NCI-H226 (cell line): ENCODE results near the gene HLA-F.

Experiments
- DNase-seq: peaks from one replicate; pipeline ENCODE4 v3.0.0-alpha.2; 2015

Gene HLA-F

DNA sequence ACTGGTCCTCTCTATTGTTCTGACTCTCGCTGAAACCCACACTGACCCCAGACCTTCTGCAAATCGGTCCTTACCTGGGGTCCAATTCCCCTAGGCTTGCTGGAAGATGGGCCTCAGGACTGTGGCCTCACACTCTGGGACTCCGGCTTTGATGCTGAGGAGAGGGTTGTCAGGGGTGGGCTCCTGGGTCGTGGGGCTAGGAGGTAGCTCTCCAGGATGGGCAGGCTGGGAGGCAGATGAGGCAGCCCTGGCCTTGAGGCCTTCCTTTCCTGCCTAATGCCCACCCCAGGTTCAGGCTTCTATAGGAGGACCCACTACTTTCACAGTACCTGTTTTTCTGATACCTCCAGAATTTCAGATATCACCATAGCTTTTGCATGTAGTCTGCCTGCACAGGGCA is 21.4 kb downstream of the HLA-F start:
- no peak for DNase-seq

DNA sequence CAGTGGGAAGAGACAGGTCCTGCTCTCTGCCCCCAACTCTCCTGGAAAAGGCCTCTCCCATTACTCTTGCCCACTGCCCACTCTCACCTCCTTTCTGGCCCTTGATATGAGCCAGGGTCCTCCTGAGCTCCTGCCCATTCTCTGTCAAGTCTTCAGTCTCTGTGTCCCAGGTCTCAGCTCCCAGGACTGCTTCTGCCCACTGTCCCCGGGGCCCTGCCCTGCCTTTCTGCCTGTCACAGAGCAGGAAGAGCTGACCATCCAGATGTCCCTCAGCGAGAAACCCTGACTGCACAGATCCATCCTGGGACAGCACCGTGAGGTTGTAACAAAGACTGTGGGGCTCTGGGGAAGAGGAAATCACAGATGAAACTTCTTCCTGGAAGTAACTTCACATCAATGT is 22.2 kb downstream of the HLA-F start:
- no peak for DNase-seq

DNA sequence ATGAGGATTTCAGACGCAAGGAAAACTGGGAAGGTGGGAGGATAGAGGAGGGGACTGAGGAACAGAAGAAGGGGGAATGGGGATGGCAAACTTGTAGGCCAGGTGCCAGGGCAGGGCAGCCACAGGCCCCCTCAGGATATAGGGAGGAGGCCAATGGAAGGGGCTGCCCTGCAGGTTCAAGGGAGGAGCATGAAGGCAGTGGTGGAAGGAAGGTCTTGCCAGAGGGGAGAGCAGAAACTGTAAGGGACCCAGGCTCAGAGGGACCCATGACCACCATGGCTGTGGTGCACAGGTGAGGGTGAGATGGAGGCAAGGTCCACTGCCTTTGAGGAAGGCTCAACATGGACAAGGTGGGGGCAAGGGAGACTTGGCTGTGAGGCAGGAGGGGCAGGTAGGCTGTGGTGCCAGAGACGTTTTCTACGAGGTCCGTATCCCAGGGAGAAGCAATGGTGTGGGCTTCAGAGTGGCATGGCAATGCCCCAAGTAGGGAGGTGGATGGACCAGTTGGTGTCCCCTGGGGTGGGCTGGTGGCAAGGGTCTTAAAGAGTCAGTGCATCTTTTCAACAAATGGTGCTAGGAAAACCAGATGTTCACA is 22.7 kb downstream of the HLA-F start:
- DNase-seq, result no peak

DNA sequence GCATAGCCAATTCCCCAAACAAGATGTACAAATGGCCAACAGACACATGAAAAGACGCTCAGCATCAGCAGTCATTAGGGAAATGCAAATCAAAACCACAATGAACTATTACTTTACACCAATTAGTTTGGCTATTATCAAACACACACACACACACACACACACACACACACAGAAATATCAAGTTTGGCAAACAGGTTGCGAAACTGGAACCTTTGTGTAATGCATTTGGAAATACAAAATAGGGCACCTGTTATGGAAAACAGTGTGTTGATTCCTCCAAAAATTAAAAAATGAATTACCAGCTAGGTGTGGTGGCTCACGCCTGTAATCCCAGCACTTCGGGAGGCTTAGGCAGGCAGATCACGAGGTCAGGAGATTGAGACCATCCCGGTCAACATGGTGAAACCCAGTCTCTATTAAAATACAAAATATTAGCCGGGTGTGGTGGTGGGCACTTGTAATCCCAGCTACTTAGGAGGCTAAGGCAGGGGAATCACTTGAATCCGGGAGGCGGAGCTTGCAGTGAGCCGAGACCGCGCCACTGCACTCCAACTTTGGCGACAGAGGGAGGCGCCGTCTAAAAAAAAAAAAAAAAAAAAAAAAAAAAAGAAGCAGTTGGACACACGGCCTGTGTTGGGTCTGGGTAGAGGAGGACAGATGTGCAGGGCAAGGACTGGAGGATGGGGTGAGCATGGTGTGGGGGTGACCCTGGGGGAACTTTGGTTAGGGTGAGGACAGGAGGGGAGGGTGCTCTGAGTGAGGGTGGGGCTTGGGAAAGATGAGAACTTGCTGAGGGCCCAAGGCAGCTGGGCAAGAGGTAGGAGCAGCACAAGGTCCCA is 23.8 kb downstream of the HLA-F start:
- DNase-seq, result no peak

DNA sequence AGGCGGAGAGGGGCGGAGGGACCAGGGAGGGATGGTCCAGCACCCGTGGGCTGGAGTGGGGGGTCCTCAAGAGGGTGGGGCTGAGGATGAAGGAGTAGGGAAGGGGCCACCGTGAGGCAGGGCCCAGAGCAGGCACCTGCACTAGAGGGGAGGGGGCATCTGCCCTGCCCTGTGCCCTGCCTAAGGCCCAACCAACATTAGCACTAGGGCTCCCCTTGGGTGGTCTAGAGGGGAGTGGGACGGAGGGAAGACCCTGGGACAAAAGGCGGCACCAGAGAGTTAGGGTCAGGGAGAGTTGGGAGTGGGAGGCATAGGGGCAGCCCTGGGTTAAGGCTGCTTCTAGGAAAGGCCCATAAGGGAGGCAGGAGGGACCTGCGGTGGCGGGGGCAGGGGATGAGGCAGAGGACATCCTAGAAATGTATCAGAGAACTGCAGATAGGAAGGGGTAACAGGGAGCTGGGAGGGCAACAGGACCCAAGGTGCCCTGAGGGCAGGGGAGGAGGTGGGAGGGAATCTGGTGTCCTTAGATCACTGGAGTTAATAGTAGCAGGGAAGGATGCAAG is 24.5 kb downstream of the HLA-F start:
- DNase-seq, result no peak

DNA sequence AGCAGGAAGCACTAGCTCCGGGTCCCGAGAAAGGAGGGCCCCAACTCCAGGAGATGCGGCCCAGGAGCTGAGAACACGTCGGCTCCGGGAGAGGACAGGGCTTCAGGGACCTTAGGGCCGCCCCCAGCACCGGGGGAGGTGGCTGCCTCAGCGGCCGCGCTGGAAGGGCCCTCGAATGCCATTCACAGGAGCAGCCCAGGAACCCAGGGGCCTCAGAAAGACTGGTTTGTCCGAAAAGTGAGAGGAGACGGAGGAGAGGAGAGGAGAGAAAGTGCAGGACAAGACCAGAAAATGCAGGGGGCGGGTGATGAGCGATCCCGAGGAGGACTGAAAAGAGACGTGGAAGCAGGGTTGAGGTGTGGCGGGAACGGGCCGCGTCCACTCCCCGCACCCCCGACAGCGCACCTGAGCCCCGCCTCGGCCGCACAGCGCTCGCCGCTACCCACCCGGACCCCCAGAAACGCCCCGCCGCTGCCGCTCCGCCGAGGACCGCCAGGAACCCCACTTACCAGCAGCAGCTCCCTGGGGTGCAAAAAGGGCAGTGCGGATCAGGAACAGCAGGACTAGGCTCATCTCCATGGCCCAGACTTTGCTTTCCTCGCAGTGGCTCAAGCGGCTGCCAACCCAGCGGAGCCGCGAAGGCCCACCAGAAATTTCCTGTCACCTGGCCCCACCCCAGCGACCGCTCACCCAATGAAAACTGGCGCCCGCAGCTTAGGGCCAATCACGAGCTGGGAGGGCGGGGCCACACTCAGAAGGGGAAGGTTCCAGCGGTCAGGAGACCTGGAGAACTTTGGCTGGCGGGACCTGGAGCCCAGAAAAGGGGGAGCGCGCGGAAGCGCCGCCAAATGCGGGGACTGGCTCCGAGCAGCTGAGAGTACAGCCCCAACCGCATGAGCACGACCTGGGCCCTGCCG is 25.4 kb downstream of the HLA-F start:
- peak; percentile 83 for DNase-seq

DNA sequence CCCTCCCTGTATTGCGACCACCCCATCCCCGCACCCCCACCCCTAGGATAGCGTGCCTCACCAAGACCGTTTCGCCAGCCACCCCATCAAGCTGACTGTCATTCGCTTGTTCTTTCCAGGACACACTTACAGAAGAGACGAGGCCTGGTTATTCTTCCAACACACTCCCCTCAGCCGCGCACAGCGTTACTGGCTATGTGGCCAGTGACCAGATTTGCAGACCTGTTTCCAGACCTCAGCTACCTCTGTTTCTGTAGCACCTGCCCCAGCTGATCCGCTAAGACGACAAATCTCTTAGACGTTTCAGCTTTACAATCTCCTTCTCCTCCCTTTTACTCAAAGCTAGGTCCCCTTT is 26.1 kb downstream of the HLA-F start:
- DNase-seq, result no peak

DNA sequence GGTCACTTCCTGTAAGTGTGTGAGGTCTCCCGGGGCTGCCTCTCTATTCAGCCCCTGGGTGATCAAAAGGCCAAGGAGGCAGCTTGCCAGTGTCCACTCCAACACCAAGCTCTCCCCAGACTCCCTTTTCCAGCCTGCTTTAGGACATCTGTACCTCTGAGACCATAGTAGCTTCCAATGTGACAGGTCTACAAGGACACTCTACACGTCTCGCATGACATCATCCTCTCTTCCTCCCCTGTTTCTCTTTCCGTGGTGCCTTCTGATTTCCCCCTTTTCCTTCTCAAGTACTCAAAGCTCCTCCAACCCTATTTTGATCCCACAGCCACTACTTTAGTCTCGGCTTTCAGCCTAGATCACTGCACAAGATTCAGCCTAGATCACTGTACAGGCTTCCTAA is 26.4 kb downstream of the HLA-F start:
- DNase-seq, result no peak

DNA sequence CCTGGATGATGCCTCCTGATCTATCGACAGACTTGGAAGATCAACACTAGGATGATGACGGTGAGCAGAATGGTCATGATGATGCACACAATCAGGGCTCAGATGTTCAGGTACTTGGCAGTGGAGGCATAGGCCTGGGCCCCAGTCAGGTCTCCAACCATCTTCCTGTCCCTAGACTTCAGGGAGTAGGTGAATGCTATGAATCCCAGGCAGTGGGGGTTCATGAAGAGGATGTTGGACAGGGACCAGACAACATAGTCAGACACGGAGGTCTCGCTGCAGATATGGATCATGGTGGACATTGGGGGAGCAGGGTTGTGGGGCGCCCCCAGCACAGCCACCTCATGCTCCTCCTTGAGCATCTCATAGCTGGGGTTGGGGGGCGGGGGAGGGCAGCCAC is 27.5 kb downstream of the HLA-F start:
- no peak for DNase-seq

DNA sequence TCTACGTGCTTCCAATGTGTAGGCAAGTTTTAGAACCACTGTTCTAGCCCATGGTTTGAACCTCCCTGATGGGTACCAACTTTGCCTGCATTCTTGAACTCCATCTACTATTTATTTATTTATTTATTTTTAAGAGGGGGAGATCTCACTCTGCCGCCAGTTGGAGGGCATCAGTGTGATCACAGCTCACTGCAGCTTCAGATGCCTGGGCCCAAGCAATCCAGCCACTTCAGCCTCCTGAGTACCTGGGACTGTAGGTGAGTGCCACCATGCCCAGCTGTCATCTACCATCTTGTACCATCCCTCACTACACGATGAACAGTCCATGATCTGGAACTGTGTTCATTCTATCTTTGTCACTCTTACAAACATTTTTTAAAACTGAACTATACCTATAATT is 28.2 kb downstream of the HLA-F start:
- DNase-seq, result no peak

DNA sequence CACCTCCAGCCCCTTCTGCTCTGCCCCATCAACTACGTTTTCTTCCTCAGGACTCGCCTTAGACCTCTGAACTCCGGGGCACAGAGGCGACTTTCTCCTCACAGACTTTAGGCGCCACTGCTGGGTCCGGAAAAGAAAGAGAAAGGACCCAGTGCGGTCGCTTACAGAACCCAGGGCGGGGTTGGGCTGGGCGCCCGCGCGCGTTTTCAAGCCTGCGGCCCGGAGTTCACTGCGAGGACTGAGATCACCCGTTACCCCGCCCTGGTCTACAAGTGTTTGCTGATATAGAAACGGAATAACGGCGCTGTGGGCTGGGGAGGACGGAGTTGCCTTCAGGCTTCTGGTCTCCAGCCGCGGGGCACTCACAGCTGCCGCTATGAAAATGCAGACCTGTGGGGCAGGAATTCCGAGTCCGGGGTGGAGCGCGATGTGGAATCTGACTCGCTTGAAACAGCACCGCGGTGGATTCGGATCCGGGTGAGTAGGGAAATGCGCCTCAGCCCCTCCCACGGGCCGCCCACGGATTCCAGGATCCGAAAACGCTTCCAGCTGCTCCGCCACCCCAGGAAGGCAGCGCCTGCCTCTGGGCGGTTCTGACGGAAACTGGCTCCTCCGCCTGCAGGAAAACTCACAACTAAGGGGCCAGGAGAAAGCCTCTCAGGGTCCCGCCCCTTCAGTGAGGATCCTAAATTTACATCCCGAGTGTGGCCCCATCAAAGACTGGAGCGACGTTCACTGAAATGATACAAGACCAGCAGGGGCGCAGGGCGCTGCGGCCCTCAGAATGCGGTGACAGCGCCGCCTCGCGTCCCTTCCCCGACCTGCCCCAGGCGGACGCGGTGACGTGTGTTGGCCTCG is 29.4 kb downstream of the HLA-F start:
- DNase-seq, result peak; percentile 84

DNA sequence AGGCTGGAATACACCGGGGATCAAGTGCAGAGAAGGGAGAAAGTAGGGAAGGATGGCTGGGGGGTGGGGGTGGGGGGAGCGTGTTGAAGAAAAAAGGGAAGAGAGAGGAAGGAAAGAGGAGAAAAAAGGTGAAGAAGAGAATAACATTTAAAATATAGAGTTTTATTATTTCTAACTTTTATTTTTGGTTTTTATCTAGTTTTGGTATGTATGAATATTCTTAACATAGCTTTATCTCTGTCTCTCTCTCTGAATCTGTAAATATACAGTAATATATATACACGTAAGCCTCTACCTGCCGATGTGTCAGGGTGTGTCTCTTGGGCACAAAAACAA is 30.0 kb downstream of the HLA-F start:
- DNase-seq, result no peak

DNA sequence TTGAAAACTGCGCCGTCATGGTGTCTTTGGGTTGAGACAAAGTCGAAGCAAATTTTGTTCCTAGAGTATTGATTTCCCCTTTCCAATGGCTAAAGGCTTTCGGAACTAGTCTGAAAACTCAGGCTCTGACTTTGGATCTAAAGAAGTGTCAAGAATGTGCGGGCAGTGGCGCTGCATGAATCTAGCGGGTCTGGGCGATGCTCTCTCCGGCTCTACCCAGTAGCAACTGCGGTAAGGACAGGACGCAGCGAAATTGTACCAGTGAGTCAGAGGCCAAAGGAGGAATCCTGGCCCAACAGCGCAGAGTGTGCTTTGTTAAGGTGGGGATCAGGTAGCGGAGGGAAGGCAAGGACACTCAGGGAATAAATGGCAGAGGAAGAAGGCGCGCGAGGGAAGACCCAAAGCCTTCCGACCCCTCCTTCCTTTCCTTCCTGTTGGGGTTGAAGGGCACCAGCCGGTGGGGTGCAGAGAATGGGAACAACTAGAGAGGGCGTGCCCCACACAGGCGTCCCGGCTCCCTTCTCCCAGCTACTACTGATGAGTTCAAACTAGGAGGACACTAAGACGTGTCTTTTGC is 32.1 kb downstream of the HLA-F start:
- DNase-seq, result no peak

DNA sequence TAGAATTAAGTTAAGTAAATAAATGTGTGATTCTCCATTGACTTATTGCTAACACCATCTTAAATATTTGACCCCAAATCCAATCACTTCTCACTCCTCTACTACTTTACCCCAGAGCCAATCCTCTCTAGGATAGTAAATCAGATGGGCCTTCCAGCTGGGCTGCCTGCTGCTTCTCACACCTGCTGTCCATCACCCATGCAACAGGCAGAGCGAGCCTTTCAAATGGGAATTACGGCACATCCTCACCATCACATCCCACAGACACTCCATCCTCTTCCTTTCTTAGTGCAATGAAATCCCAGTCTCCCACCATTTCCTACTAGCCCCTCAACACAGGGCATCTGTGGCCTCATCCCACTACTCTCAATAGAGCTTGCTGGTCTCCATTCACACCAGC is 34.0 kb downstream of the HLA-F start:
- DNase-seq, result no peak

DNA sequence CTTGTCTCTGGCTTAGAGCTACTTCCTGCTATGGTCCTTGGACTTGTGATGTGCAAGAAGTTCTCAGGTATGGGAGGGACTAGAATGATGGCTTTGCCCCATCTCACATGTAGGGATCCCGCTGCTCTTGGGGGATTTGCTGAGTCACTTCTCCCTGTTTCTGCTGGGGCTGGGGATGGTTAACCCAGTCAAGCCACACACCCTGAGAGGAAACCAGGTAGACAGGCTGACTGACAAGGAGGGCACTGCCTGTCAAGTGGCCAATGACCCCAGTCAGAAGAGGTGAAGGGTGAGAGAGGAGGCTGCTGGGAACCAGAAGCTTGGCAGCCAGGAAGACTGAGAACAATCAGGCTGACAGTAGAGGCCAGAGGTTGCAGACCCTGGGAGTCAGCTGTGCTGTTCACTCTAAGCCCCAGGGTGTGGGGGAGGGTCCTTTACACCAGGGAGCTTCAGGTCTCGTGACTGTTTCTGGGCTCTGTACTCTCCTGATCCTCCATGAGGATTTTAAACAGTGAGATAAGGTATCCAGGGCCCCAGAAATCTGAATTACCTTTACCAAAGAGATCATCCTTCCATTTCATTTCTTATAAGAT is 34.6 kb downstream of the HLA-F start:
- no peak for DNase-seq

DNA sequence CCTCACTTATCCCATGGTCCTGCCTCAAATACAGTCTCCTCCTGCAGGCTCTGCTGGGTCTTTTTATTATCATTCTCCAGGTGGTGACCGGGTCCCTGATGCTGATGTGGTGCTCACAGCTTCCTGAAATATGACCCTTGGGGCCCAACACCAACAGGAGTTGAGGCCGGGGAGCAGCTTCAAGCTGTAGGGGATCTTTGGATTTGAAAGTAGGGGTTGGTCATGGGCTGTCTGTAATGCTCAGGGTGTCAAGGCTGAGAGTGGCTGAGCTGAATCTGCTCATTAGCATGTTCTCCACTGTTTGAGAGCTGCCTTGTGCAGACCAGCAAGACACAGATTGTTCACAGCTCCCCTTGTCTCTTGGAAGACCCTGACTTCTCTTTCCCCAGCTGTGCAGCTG is 35.5 kb downstream of the HLA-F start:
- no peak for DNase-seq

DNA sequence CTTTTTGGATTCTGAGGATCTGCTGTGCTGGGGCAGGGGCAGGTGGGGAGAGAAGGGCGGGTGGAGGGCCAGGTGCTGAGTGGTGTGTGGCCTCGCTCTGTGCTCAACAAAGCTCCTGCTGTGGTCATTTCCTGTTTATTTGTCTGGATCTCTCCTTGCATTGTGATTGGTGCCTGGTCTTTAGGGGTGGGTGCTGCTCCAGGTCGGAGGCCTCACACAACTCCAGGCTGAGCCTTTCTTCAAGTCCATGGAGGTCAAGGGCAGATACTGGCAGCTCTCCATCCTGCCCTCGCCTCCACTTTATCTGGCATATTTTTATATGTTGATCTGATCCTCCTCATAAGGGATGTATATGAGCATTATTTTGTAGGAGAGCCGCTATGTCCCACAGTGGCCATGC is 36.2 kb downstream of the HLA-F start:
- no peak for DNase-seq

DNA sequence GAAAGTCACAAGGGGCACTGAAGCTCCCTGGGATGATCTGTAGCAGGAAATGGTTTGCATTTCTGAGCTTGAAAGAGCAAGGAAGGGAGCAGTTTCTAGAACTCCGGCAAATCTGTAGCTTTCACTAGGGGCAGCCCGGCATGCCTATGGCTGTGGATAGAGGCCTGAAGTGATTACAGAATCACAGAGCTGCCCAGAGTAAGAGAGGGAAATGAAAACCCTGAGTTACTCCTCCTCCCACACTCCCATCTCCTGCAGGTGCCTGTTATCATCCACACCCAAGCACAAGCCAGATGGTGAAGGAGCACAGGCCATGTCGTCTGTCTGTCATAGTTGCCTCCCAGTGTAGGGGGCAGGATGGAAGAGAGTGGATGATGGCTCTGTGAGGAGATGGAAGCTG is 37.1 kb downstream of the HLA-F start:
- peak; percentile 27 for DNase-seq

DNA sequence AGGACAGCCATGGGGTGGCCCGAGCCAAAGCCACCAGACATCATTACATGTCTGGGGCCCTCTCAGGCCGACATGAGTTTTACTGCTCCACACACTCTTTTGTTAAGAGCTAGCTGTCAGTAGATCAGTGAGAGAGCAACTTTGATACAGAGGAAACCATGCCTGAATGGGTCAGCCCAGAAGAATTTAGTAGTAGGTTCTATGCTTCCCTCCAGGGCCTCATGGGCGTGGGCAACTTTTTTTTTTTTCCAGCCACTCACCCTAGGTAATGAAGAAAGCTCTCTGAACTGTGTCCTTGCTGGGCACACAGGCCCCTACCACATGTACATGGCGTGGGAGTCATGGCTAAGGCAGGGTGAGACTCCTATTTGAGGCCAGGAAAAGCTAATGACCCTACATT is 38.8 kb downstream of the HLA-F start:
- DNase-seq, result peak; percentile 33

DNA sequence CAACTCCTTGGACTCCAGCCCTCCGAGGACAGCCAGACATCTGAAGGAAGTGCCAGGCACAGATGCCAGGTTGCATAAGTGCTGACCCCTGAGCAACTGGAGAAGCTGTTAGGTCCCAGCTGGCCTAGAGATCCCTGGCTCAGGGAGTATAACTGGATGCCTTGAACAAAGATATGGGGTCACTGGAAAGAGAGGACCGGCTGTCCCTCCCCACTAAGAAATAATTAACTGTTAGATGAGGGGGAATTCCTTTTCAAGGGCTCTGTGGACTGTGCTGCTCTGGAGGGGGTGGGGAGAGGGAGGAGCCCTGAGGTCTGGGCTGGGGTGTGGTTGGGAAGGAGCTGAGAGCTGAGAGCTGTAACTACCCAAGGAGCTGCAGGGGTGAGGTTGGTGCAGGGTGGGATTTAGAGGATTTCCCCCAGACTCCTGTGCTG is 39.6 kb downstream of the HLA-F start:
- no peak for DNase-seq

DNA sequence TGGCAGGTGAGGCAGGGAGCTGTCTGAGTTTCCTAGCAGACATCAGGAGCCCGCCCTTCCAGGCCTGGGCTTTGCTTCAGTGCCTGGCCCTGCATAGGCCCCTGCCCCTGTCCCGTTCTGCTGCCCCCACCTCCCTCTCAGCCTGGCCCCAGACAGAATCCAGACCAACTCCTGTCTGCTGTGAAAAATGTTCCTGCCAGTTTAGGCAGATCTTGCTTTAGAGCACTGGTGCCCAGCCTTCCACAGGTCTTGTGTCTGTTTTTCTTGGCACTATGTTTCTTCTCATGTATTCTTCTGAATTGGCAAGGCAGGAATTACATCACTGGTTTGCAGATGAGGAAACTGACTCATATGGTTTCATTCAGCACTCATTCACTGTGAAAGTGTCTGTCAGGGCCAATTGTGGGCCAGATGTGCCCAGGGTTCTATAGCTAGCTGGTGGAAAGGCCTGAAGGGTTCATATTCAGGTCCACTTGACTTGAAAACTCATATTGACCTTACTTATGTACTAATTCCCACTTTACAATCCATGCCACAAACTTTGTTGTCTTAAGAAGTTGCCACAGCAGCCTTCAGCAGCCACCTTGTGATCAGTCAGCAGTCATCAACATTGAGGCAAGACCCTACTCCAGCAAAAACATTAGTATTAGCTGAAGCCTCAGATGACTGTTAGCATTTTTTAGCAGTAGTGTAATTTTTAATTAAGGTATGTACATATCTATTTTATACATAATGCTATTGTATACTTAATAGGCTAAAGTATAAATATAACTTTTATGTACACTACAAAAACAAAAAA is 40.5 kb downstream of the HLA-F start:
- peak; percentile 85 for DNase-seq
